NCI-H524 (cell line): Measurements from ENCODE around the gene MX1.

Source experiments
- DNase-seq, 2 experiments: peaks; one replicate each; lab custom pipeline; 2025; lab: John Stamatoyannopoulos, UW

MX1 gene

DNA sequence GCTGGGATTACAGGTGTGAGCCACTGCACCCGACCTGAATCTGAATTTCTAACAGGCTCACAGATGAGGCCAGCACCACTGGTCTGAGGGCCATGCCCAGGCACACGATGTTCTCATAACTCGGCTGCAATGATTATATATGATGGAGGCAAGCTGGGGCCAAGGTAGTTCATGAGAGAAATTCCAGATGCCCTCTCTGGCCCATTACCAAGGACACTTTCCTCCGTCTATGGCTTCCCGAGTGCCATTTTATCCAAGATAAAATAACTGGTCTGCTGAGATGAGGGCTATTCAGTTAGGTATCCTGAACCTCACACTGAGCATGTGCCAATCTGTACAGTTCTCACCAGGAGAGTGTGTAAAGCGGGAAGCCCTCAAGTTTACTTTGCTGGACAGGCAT lies 65.4 kb downstream of the MX1 start:
- no peak for DNase-seq

- no peak for DNase-seq
These were observed 68.2 kb downstream of the MX1 start for GRCh38 chr21:41494242-41494641.

DNA sequence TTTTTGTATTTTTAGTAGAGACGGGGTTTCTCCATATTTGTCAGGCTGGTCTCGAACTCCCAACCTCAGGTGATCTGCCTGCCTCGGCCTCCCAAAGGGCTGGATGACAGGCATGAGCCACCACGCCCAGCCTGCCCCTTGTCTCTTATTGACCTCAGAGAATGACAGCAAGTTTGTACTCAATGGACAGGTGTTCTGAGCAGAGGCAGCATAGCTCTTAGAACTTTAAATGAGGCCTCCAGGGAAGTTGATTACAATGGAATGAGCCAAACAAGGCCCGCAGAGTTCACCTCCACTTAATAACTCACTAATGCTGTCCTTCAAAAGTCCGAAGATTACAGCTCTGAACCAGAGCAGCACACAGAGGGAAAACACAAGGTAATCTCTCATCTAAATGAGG lies 71.0 kb downstream of the MX1 start:
- DNase-seq, result no peak

DNA sequence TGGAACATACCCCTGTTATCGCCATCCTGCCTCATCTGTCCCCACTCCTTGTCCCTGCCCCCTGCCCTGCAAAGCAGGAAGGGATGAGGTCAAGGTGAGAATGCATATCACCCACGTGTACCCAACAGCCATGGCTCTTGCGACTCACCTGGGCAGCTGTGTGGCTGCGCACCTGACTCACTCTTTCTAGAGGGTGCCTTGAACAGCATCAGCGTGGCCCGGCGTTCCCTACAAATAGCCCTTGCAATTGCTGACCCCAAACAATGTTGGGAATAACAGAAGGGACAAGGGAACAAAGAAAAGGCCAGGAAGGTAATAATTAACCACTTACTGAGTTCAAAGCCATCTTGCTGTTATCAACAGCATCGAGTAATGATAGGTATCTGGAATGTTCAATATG lies 71.7 kb downstream of the MX1 start:
- no peak for DNase-seq

DNA sequence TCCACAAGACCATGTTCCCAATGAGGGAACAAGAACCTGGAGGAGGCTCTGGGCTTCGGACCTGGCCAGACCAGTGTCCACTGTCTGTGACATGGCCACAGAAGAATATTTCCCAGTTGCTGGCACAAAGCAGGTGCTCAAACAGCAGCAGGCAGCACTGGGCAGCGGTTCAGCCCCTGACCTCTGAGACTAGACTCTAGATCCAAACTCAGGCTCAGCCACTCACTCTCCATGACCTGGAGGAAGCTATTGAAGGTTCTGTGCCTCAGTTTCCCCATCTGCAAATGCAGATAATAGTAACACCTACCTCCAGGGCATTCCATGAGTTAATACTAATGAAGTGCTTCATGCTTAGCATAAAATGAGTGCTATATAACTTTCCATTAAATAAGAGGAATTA lies 73.9 kb downstream of the MX1 start:
- DNase-seq, result no peak

DNA sequence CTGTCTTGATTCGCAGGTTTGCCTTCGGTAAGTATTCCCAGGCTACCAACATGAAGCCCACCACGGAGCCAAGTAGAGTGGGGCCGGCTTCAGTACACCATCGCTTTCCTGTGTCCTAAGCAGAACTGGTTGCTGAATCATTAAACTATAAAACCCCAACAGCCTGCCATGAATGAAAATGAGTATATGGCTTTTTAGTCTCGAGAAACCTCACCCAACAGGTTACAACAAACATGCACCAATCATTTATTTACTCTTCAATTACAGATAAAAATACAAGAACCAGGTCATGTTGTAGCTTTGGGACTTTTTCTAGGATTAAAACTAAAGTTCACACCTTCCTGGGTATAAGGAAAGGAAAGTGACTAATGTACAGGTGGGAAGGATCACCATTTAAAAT lies 74.3 kb downstream of the MX1 start:
- no peak for DNase-seq

DNA sequence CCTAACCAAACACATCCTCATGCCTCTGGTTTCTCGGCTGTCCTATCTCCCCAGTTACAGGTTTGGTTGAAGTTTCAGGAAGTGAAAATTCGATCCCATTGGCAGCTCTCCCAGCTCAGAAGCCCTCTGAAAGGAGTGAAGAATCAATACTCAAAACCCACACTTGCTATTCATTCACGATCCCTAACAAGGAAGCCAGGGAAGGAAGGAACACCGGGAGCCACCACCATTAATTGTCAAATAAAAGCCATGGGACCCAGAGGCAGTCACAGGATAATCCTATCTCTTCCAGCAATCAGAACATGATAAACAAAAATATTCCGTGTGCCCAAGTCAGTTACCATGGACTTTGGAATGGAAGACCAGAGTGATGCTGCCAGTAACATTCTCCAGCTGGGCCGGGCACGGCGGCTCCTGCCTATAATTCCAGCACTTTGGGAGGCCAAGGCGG lies 74.9 kb downstream of the MX1 start:
- DNase-seq, result no peak

- DNase-seq, result no peak
These were observed 75.9 kb downstream of the MX1 start for GRCh38 chr21:41501919-41502318.

- no peak for DNase-seq
These were observed 77.3 kb downstream of the MX1 start for GRCh38 chr21:41503331-41503730.

DNA sequence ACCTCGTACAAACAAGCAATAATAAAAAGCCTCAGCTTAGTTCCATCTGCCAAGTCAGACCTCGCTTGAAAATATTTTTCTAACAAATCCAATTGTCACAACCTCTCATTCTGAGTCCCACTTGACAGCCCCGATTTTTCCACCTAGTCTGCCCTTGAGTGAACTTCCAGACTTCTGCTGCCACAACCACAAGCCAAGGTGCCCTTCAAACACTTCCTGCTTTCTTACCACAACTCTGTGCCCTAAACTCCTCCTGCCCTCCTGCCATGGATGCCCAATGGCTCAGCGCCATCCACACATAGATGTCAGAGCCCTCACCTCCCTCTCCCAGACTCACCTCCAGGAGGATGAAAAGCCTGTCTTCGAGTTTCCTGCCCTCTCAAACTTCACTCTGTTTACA lies 78.0 kb downstream of the MX1 start:
- DNase-seq, result no peak

- DNase-seq, result no peak
These were observed 80.1 kb downstream of the MX1 start for GRCh38 chr21:41506005-41506594.

- no peak for DNase-seq
These were observed 80.8 kb downstream of the MX1 start for GRCh38 chr21:41506611-41507520.

GRCh38 chr21:41507521-41508414 lies 81.7 kb downstream of the MX1 start, which contains the start of gene TMPRSS2:
TSS of gene TMPRSS2 (minus strand) at chr21:41508158. CDS start at chr21:41498133, 10,025 bp downstream.
- DNase-seq, result no peak

DNA sequence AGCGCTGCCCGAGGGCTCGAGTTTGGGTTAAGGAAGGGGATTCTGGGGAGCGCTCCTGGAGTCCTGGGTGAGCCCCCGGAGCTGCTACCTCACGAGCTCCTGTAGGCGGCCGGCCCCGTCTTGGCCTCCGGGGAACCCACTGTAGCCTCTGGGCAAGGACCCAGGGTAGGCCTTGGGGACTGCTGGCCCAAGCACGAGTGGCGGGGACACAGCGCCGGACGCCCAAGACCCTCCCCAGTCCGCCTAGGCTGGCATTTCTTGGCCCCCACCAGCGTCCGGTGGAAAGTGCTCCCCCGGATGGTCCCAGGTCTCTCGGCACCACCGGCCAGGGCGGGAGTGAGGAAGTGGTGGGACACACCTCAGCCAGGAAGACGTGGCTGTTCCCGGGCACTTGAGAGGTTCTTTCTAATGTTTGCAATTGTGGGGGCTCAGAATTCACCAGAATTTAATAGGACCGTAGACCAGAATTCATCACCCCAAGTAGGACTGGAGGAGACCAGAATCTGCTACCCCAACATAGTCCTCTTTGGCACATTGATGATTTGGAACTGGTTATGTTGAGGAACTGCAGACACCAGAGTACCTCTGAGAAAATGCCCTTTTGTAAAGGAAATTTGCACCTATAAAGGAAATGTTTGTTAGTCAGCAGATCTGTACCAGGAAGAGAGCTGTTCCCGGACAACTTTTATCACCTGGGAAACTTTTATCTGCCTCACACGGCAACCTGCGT lies 82.5 kb downstream of the MX1 start:
- no peak for DNase-seq
